Measurements from ENCODE around the gene ST6GALNAC6. TPM values are rescaled to one million over a fixed set of nuclear protein-coding genes. Genes with fewer than 3 reads are reported as not detected.
A peak's percentile ranks its signal among the peaks of the same experiment; 100 is the strongest.
"Not testable (repeated sequence)": the region's sequence is repeated elsewhere in the genome, so short reads cannot be mapped to it uniquely, and the experiment has no call there.

The ST6GALNAC6 gene
- total RNA-seq, 1 donor from 2014 or later = 31.1 TPM

- no peaks in the 10 kb centered on the region for H3K27me3 Mint-ChIP-seq
- H3K4me1 Mint-ChIP-seq (ENCODE audit: low read depth) = peaks cover 2% of the 10 kb centered on the region
- DNase-seq (ENCODE audit: low spot score, unreplicated experiment) = no peak
- H3K4me3 Mint-ChIP-seq (ENCODE audit: low read depth) = no peak overlapping the region
- TF ChIP-seq CTCF (IDR thresholded peaks at IDR 0.05; ENCODE audit: unreplicated experiment) = no peak
- peaks cover 4% of the 10 kb centered on the region for H3K36me3 Mint-ChIP-seq (ENCODE audit: insufficient read depth)
- H3K27ac Mint-ChIP-seq = no peak overlapping the region
- H3K9me3 Mint-ChIP-seq (ENCODE audit: low read depth) = no peaks in the 10 kb centered on the region
Observed at GRCh38 chr9:127872369-127873222, 26.8 kb downstream of the ST6GALNAC6 start.

GRCh38 chr9:127871531-127871930 is 27.9 kb downstream of the ST6GALNAC6 start:
- Mint-ChIP-seq H3K36me3 (ENCODE audit: insufficient read depth) (peaks cover 4% of the 10 kb centered on the region), H3K9me3 (ENCODE audit: low read depth) (no peaks in the 10 kb centered on the region), H3K4me1 (ENCODE audit: low read depth) (peaks cover 2% of the 10 kb centered on the region), H3K4me3 (ENCODE audit: low read depth) (no peak overlapping the region), H3K27me3 (no peaks in the 10 kb centered on the region), H3K27ac (no peak overlapping the region)
- TF ChIP-seq CTCF (IDR thresholded peaks at IDR 0.05; ENCODE audit: unreplicated experiment) = no peak
- no peak for DNase-seq (ENCODE audit: low spot score, unreplicated experiment)

- DNase-seq (ENCODE audit: low spot score, unreplicated experiment) = no peak
- Mint-ChIP-seq H3K4me3 (ENCODE audit: low read depth) (no peak overlapping the region), H3K27me3 (no peaks in the 10 kb centered on the region), H3K4me1 (ENCODE audit: low read depth) (peaks cover 2% of the 10 kb centered on the region), H3K9me3 (ENCODE audit: low read depth) (no peaks in the 10 kb centered on the region), H3K27ac (no peak overlapping the region), H3K36me3 (ENCODE audit: insufficient read depth) (peaks cover 4% of the 10 kb centered on the region)
- no peak for TF ChIP-seq CTCF (IDR thresholded peaks at IDR 0.05; ENCODE audit: unreplicated experiment)
Observed at GRCh38 chr9:127870887-127871286, 28.5 kb downstream of the ST6GALNAC6 start.

- not testable (repeated sequence) for H3K27ac Mint-ChIP-seq; DNase-seq (ENCODE audit: low spot score, unreplicated experiment); H3K9me3 Mint-ChIP-seq (ENCODE audit: low read depth); H3K4me3 Mint-ChIP-seq (ENCODE audit: low read depth); H3K36me3 Mint-ChIP-seq (ENCODE audit: insufficient read depth); H3K4me1 Mint-ChIP-seq (ENCODE audit: low read depth); H3K27me3 Mint-ChIP-seq
- TF ChIP-seq CTCF (IDR thresholded peaks at IDR 0.05; ENCODE audit: unreplicated experiment) = peak; percentile 12
Observed at GRCh38 chr9:127870153-127870491, 29.3 kb downstream of the ST6GALNAC6 start.

GRCh38 chr9:127869310-127870152 is 29.9 kb downstream of the ST6GALNAC6 start:
- Mint-ChIP-seq H3K4me3 (ENCODE audit: low read depth) (no peak overlapping the region), H3K27me3 (no peaks in the 10 kb centered on the region), H3K9me3 (ENCODE audit: low read depth) (no peaks in the 10 kb centered on the region), H3K36me3 (ENCODE audit: insufficient read depth) (peaks cover 4% of the 10 kb centered on the region), H3K4me1 (ENCODE audit: low read depth) (peaks cover 5% of the 10 kb centered on the region), H3K27ac (no peak overlapping the region)
- DNase-seq (ENCODE audit: low spot score, unreplicated experiment) = peak; percentile 91
- TF ChIP-seq CTCF (IDR thresholded peaks at IDR 0.05; ENCODE audit: unreplicated experiment) = peak; percentile 92
